HCEC 1CT (cell line): ENCODE data around the gene ARHGEF28.

Experiments
- DNase-seq: peaks from one replicate; pipeline ENCODE4 v3.0.0-alpha.2; 2017

Gene ARHGEF28

DNA sequence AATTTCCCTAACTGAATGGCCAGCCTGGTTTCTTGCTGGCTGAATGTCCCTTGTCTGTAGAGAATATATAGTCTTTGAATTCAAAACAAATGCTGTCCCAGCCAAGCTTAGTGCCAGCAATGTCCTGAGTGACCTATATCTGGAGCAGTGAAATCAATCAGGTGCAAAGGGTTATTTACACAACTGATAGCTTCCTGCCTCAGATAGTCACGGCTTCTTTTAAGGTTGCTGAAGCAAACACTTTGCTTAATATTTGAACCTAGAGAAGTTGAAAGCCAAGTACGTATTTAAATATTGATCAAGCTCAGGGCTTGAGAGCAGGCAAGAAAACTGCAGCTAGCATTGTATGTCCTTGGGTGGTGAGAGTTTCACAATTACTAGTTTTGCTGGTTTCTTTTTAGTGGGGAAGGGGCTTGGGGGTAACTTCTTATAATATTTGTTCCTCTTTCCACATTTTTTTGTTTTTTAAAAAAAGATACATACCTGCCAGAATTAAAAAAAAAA lies 2.0 kb upstream of the ARHGEF28 start:
- no peak for DNase-seq

DNA sequence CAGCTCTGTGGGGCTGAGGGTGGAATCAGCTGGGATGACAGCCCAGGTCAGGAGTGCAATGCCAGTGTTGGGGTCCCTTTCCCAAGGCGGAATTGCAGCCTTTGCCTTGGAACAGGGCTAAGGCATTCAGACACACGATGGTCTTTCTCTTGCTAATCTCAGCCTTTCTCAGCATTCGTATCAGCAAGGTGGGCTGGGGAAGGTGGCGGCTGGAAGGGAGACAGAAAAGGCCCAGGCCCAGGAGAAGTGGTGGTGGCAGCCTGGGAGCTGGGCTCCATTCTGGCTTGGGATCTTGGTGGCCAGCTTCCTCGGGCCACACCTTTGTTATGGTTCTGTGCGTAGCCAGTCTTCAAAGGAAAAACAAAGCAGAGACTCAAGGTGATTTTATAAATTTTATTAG lies 1.1 kb upstream of the ARHGEF28 start:
- no peak for DNase-seq

DNA sequence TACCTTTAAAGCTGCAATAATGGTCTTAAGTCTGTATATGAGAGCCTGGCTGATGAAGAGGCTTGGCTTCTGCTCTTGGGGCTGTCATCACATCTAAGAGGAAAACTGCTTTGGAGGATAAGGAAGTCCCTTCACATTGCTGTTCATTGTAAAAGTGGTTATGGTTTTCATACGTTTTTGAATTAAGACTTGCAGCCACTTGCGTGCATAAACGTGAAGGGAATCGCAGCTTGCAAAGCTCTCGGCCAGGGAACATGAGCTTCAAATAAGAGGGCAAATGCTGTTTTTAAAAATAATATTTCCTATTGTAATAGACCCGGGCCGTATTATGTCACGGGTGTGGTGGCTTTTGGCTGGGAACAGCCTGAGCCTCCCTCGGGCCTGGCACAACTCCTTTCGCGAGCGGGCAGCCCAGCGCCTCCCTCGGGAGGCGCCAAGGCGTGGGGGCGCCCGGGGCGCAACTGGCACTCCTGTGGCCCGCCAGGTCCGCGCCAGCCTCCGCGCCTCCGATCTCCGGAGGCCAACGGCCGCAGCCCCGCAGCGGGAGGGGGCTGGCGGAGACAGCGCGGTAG lies 538 bp upstream of the ARHGEF28 start:
- DNase-seq, result no peak

DNA sequence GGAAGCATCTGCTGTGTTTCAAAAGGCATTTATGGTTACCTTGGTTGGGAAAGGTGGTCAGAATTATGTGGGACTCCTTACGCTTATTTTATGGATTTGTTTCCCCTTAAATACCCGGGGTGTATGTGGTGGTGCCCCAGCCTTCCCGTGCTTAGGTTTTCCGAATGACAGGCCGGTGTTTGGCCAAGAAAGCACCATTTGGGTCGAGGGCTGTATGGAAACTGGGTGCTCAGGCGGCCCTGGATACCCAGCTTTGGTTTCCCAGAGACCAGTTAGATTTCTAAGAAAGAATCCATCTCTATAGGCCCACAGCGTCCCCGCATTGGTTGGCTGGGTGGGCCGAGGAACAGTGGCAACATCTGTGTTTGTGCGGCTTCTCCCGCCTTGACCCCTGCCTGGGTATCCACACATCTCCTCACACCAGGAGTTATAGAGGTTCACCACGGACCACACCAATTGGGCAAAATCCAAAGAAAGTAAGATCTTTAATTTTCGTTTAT lies 868 bp downstream of the ARHGEF28 start:
- DNase-seq, result no peak

DNA sequence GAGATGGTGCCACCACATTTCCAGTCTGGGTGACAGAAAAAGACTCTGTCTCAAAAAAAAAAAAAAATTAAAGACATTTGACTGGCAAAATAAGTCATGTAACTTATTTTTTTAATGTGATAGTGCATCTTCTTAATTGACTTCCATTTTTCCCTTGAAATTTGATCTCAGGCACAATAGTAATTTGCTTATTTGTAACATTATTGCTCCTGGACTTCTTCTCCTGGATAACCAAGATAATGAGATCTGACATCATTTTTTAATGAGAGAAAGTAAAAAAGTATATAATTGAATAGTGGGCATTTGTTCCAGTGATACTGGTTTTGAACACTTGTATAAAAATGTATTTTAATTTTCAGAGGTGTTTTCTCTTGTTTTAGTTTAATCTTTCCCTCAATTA lies 3.5 kb downstream of the ARHGEF28 start:
- DNase-seq, result no peak

DNA sequence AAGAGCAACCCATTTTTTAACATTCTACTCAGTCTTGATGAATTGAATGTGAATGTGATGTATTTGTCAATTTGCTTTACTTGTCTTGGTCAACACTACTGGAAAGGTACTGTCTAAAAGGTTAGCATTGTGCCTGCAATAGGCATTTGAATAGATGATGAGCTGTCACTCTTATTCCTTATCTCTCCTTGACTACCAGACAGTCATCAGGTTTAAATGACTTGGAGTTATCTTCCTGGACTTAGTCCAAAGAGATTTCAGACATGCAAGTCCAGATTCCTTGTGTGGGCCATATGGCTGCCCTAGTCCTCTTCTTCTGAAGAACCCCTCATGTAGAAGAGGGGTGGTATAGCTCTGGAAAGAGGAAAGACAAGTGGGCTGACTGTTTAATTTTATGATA lies 4.8 kb downstream of the ARHGEF28 start:
- no peak for DNase-seq

DNA sequence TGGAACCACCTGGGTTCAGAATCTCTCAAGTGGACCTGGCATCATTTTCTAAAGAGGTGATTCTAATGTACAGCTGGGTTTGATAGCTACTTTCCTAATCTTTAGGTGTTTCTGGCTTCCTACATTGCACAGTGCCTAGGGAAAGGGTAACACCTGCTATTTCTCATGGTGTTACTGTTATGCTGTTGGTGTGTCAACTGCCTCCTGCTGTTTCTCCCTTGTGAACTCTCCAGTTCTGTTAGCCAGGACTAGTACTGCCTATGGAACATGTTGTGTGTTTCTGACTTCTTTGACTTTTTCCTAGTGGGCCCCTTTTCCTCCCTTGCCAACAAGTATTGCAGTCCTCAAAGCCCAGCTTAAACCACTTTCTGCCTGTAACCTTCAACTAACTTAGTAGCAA lies 5.5 kb downstream of the ARHGEF28 start:
- peak; percentile 30 for DNase-seq

DNA sequence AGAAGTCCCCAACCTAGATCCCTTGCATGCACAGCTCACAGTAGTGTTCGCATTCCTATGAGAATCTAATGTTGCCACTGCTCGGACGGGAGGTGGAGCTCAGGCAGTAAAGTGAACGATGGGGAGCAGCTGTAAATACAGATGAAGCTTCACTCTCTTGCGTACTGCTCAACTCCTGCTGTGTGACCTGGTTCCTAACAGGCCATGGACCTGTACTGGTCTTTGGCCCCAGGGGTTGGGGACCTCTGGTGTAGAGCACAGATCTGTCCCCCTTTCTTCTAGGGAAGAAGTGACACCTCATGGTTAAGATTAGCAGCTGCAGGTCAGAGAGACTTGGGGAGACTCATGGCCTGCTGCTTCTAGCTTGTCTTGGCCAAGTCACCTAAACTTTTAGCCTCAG lies 7.1 kb downstream of the ARHGEF28 start:
- DNase-seq, result peak; percentile 57

DNA sequence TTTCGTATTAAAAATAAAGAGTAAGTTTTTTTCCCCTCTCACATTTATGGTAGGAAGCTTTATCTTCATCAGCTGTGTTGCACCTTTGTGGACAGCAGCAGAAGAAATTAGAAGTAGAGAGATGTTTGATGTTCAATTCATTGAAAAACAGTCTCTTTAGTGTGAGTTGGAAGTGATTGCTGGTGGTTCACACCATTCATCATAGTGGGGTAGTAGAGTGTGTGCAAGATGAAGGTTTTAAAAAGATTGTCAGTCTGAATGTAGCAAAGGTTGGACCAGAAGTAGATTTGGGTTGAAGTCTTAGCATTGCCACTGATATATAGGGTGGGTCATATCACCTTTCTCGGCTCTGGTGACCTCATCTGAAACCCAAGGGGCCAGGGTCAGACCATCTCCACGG lies 10.4 kb downstream of the ARHGEF28 start:
- no peak for DNase-seq

DNA sequence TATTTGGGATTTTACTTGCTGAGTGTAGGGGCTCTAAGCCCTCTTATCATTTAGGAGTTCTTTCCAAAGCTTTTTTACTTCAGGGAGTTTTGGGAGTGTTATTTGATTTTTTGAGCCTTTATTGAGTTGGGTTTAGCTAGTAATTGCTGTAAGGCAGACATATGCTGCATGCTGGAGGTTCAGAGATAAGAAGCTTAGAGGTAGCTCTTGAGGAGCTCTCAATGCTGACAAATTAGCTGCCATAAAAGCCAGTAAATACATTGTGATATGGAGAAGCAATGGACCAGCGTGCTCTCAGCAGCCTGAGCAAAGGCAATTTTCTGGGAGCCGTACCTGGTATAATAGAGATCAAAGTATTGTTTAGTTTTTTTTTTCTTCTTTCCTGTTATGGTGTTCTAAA lies 11.6 kb downstream of the ARHGEF28 start:
- no peak for DNase-seq

DNA sequence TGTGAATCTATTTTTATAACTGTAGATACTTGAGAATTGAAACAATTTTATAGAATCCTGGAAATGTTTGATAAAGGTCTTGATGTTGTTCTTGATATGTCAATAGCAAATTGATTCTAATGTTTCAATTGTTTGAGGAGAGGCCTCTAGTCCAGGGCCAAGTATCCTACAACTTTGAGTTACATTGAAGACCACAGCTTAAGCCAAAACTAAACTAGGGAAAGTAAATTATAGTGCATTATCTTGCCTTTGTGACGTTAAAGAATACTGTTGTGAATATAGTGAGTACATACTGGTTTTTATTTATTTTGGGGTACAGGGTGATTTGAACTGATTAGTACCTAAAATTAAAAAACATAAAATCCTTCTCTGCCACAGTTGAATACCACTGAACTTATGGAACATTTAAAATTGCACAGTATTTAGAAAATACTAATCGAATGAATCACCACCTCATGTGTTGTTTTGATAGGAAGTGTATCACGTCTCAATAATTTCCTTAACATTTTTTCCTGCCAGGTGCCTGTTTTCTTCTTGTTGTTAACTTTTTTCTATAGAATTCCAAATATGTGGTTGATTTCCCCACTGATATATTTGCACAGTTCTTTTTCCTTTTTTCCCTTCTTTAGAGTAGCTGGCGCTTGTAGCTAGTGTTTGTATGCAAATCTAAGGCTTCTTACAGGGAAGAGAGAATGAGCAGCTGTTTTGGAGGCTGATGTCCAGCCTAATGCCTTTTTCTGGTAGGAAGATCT lies 12.5 kb downstream of the ARHGEF28 start:
- peak; percentile 94 for DNase-seq

DNA sequence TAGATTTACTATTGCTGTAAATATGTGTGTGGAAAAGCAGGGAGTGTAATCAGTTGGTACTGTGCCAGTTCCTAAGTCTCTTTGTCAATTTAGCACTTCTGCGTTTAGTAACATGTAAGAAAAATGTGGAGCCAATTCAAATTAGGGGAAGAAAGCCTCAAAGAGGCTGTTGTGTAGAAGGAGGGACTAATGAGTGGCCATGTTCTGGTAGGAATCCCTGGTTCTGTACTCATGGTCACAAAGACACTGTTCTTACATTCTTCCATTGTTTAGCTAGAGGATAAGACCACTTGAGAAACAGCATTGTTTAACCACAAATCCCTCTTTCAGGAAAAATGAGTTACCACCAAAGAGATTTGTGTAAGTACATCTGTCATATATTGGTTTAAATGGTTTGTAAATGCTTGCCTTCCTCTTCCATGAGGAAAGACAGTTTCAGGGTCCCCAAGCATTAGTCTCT lies 14.9 kb downstream of the ARHGEF28 start:
- DNase-seq, result peak; percentile 79

DNA sequence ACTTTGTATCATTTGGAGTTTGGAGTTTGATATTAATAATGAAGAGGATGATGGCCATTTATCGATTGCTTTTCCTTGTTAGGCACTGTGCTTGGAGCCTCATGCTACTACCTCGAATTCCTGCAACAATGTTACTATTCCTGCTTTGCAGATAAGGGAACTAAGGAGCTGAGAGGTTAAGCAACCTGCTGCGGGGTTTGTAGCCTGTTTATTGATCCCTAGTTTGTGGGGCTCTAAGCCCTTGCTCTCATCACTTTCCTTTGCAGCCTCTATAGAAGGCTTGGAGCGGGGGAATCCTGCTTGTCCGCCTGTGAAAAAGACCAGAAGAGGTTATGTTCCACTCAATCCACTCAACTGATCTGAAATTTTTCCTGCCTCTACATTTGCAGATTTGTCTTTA lies 15.8 kb downstream of the ARHGEF28 start:
- DNase-seq, result no peak

DNA sequence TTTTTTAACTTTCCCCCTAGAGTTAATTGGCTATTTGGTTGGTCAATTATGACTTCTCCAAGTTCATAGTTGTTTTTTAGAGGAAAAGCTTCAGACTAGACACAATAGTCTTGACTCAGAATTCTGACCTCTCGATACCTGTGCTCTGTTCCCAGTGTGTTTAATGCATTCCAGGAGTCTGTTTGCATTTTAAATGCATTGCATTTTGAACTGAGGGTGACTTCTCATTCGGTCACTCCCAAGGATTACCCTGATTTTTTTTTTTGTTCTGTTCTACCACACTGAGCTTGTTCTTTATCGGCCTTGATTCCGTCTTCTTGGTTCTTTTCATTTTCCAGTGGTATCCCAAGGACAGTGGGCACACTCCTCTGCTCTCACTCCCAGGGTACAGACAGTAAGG lies 16.3 kb downstream of the ARHGEF28 start:
- DNase-seq, result no peak

DNA sequence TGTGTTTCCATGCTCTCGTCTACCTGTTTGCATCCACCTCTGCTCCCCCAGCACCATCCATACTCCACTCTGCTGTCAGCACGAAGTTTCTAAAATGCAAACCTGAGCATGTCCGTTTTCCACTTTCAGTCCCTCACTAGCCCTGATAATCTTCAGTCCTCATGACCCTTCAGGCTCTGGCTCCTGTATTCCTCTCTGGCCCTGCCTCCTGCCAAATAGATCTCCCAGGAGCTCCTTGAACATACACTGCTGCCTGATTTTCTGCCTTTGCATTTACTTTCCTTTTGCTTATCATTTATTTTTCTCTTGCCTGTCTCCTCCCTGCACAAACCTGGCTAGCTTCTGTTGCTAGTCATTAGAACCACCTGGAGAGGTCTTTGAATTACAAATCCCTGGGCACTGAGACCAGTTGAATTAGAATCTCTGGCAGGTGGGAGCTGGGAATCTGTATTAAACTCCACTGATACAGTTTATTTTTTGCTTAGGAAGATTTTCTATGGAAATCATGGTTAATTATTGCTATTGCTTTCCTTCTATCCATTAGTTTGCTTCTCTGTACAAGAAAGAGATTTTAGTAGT lies 18.5 kb downstream of the ARHGEF28 start:
- no peak for DNase-seq

DNA sequence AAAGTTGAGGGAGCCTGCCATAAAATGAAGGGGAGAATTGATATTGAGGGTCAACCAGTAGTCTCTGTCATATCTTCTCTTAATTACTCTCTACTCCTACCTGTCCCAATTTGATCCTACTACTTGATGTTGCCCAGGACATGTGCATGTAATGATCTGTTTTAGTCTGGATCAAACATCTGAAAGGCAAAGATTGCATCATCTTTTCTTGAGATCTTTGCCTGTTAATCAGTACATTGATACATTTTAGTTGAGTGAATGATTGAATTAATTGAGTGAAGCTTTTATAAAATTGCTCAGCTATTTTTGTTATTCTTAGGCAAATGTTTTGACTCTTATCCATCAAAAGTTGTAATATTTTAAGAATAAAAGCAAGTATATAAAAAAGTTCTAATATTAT lies 21.7 kb downstream of the ARHGEF28 start:
- no peak for DNase-seq

DNA sequence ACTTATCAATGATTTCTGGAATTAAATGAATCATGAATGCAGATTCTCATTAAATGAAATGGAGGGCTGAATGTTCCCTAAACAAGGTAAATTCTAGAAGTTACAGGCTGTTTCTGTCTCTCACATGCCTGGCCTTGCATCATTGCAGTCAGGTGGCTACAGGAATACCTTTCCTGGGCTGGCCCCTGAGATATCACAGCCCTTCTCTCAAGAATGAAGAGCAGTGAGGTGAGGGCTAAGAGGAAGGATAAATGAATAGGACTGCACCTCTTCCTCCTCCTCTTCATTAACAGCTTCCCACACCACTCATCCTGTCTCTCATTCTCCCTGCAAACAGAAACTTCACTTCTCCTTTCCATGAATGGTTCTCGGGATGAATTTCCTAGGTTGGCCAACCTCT lies 22.5 kb downstream of the ARHGEF28 start:
- no peak for DNase-seq

DNA sequence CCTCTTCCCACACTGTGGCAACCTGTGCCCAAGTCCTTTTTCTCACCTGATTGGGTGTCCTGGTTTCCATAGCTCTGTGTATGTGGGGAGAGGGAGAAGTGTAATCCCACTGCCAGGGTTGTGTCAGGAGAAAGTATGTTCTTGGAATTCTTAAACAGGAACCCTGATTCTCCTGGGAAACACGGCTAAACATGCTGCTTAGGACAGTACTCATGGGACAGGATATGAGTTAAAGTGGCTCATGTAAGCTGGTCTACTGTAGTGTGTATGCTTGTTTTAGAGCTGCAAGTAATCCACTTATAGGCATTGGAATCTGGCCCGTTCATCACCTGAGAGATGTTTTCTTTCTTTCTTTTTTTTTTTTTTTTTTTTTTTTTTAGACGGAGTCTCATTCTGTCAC lies 23.9 kb downstream of the ARHGEF28 start:
- no peak for DNase-seq

DNA sequence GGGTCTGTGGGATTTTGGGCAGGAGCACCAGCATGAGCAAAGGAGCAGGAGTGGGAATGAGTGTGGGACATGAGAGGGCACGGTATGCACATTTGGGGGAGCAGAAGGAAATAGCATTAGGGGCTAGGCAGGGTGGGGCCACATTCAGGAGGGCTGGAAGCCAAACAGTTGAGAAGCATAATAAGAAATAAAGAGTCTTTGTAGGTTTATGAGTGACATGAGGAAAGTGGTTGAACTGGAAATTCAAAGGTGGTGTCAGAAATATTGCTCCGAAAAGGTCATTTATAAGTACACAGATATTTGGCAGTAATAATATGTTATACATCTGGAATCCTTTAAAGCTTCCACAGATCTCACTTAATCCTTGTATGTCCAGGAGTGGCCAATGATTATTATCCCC lies 26.4 kb downstream of the ARHGEF28 start:
- DNase-seq, result no peak

DNA sequence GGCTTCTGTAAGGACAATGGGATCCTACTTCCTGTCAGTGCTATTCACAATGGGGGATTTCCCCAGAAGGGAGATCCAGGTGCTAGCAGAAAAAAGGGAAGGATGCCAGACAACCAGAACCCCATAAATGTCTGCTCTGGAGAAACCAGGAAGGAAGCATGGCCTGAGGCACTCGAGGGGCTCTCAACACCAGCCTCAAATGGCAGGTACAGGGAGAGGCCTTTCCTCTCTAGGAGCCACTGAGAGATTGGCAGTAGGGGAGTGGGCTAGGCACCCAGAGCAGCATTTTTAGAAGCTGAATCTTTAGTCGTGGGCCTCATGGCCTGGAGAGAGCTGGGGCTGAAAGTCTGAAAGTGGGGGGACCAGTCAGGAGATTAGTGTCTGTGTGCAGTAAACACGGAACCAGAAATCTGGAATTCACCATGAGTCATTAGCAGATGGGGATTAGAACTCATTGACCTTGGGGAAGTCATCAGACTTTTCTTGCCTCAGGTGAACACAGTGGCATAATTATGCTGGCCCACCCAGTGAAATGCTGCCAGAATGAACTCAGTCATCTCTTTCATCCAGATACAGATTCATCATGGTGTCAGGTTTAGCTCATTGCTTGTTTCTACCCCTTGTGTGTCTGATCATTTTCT lies 28.3 kb downstream of the ARHGEF28 start:
- DNase-seq, result peak; percentile 88

DNA sequence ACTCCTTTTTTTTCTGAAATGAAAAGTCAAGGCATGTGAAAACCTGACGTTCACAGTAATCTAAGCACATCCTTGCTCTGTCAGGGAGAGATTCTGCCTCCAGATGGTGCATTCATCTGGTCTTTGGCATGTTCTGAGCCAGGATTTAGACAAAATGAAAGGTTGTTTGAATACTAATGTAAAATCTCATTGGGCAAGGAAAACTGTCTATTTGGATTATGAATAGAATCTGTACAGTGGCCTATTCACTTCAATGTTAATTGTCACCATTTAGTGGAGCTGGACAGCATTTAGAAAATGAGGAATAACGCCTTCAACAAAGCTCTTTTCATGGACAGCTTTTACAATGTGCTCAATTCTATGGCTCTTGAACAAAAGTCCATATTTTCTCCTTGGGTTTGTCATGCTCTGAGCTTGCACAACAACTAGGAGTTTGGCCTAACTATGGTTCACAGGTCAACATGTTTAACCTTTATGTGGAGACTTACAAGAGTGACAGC lies 28.9 kb downstream of the ARHGEF28 start:
- peak; percentile 50 for DNase-seq

DNA sequence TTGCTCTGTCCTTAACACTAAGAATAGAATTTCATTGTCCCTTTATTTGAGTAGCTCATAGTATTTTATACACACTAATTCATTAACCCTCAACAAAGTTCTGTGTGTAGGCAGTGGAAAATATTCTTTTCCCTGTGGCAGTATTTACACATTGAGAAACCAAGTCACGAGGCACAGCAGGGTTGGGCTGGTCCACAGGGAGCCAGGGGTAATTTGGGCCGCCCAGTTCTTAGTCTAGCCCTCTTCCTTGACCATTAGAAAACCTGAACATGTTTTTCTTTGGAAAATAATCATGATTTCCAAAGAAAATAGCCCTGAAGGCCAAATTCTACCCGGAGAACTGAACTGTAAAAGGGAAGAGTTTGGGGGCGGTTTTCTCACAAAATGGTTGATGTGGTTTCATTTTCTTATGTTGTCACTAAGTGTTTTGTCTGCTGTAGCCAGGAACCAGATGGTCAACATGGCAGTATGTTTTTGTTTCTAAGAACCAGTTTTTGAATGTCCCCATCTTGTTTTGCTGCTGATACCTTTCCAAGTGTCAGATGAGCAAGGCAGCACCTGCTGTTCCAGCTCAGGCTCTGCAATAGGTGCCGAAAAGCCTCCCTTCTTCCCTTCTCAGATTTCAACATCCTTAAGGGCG lies 29.6 kb downstream of the ARHGEF28 start:
- no peak for DNase-seq

DNA sequence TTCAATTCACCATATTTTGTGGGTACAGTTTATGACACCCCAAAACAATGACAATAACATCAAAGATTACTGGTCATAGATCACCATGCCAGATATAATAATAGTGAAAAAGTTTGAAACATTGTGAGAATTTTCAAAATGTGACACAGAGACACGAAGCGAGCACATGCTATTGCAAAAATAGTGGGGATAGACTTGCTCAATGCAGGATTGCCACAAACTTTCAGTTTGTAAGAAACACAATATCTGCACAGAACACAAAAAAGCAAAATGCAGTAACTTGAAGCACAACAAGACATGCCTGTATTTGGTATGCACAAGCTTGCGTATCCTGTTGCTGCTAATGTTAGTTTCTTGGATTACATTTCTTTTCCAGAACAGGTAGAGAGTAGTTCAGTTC lies 35.8 kb downstream of the ARHGEF28 start:
- no peak for DNase-seq
